Left ventricle myocardium superior (tissue), 1 donor: ENCODE results near the gene SMCO3. TPM values are rescaled to one million over a fixed set of nuclear protein-coding genes. Genes with fewer than 3 reads are reported as not detected.

Source experiments
- ATAC-seq: fragments of 200-7000 bp; cut with Tn5 transposase; one replicate; pipeline ENCODE4 v1.9.1; 2020; ENCODE audit warnings: mild to moderate bottlenecking, moderate library complexity
- DNase-seq: peaks from one replicate; pipeline ENCODE4 v3.0.0-alpha.2; 2020
- intact Hi-C: fragments of 100-400 bp; cut with micrococcal nuclease; formaldehyde crosslinking; loops from one replicate; pipeline ENCODE4 v1.11.0; 2022
- total RNA-seq: library from RNA; stranded (reverse); fragmentation: NEBNext Ultra II Directional; extraction: Animal tissue kit (Norgen Biotek cat#: 25700); gene quantifications from one replicate; pipeline ENCODE4 v1.2.1, GENCODE V29; 2021
- donor health status: DM: no; HTN: yes; CAD: no; lungs with severe emphysema.

The SMCO3 gene
- total RNA-seq, 1 donor from 2014 or later: 0.20 TPM

GRCh38 chr12:14833952-14834351 is 20.0 kb upstream of the SMCO3 start:
- DNase-seq (no peak), ATAC-seq (peak; percentile 51)
- intact Hi-C loops: no loop called here

- intact Hi-C loops: no loop called here
- ATAC-seq: no peak
- DNase-seq: no peak
These were observed 19.4 kb upstream of the SMCO3 start for GRCh38 chr12:14833336-14833735.

GRCh38 chr12:14828892-14829291 is 14.9 kb upstream of the SMCO3 start:
- ATAC-seq: no peak
- no peak for DNase-seq
- intact Hi-C loops: no loop called here

- DNase-seq: no peak
- ATAC-seq: no peak
- intact Hi-C loops: no loop called here
These were observed 13.1 kb upstream of the SMCO3 start for GRCh38 chr12:14827043-14827442.

GRCh38 chr12:14826491-14826890 is 12.5 kb upstream of the SMCO3 start:
- ATAC-seq: no peak
- intact Hi-C loops: no loop called here
- DNase-seq: no peak

- intact Hi-C loops: no loop called here
- no peak for DNase-seq
- no peak for ATAC-seq
These were observed 11.3 kb upstream of the SMCO3 start for GRCh38 chr12:14825256-14825655.

- ATAC-seq: no peak
- no peak for DNase-seq
- intact Hi-C loops: no loop called here
These were observed 10.1 kb upstream of the SMCO3 start for GRCh38 chr12:14824012-14824634.

GRCh38 chr12:14811486-14811885 is 2.5 kb downstream of the SMCO3 start:
- DNase-seq (no peak), ATAC-seq (no peak)
- intact Hi-C loops: no loop called here

GRCh38 chr12:14810953-14811483 is 3.0 kb downstream of the SMCO3 start:
- intact Hi-C loops: no loop called here
- DNase-seq (no peak), ATAC-seq (peak; percentile 43)

- no peak for DNase-seq
- no peak for ATAC-seq
- intact Hi-C loops: no loop called here
These were observed 3.6 kb downstream of the SMCO3 start for GRCh38 chr12:14810167-14810952.

GRCh38 chr12:14803830-14804160 is 10.2 kb downstream of the SMCO3 start:
- no peak for DNase-seq
- peak; percentile 42 for ATAC-seq
- intact Hi-C loops: no loop called here

GRCh38 chr12:14803011-14803829 is 10.8 kb downstream of the SMCO3 start, which contains the start of the genes C12orf60 and WBP11:
Gene C12orf60, plus strand, starts transcription at chr12:14803670. Its CDS starts 19,266 bp downstream, at chr12:14822936.
Gene WBP11, minus strand, starts transcription at chr12:14803478. Its CDS starts 2,095 bp downstream, at chr12:14801383.
- peak; percentile 91 for DNase-seq
- intact Hi-C loops: no loop called here
- ATAC-seq: peak; percentile 100

GRCh38 chr12:14802721-14803010 is 11.3 kb downstream of the SMCO3 start:
- ATAC-seq (no peak), DNase-seq (no peak)
- intact Hi-C loops: no loop called here

GRCh38 chr12:14802247-14802646 is 11.7 kb downstream of the SMCO3 start:
- DNase-seq (no peak), ATAC-seq (no peak)
- intact Hi-C loops: no loop called here

GRCh38 chr12:14795028-14795448 is 18.9 kb downstream of the SMCO3 start:
- DNase-seq (no peak), ATAC-seq (peak; percentile 54)
- intact Hi-C loops: no loop called here

GRCh38 chr12:14785568-14785967 is 28.4 kb downstream of the SMCO3 start:
- intact Hi-C loops: no loop called here
- DNase-seq (no peak), ATAC-seq (no peak)

GRCh38 chr12:14784471-14784870 is 29.5 kb downstream of the SMCO3 start:
- intact Hi-C loops: no loop called here
- ATAC-seq (no peak), DNase-seq (no peak)

GRCh38 chr12:14782756-14783155 is 31.2 kb downstream of the SMCO3 start:
- intact Hi-C loops: no loop called here
- ATAC-seq (no peak), DNase-seq (no peak)

- ATAC-seq (no peak), DNase-seq (no peak)
- intact Hi-C loops: no loop called here
These were observed 32.4 kb downstream of the SMCO3 start for GRCh38 chr12:14781563-14781962.

- no peak for ATAC-seq
- DNase-seq: no peak
- intact Hi-C loops: no loop called here
These were observed 33.1 kb downstream of the SMCO3 start for GRCh38 chr12:14780859-14781258.
